HUES48 (cell line): ENCODE measurements around the gene MIER2.
"Not testable (repeated sequence)": the region's sequence is repeated elsewhere in the genome, so short reads cannot be mapped to it uniquely, and the experiment has no call there.

Experiments used
- H3K27ac ChIP-seq: one replicate; pipeline ENCODE4 v1.7.0; 2013; ENCODE audit warnings: low read depth, low read length, inconsistent platforms
- H3K27me3 ChIP-seq: 2 replicates; pipeline ENCODE4 v1.6.1; 2013; ENCODE audit warnings: mild to moderate bottlenecking, low read length; ENCODE audit not compliant: control insufficient read depth, insufficient read depth
- H3K36me3 ChIP-seq: 2 replicates; pipeline ENCODE4 v1.6.1; 2013; ENCODE audit warnings: low read length; ENCODE audit not compliant: control insufficient read depth, insufficient read depth
- H3K4me1 ChIP-seq: 2 replicates; pipeline ENCODE4 v1.6.1; 2013; ENCODE audit warnings: mild to moderate bottlenecking, low read length; ENCODE audit not compliant: control insufficient read depth, insufficient read depth
- H3K4me3 ChIP-seq: 2 replicates; pipeline ENCODE4 v1.5.1; 2013; ENCODE audit warnings: mild to moderate bottlenecking, low read depth, low read length
- H3K9ac ChIP-seq: 2 replicates; pipeline ENCODE4 v1.6.1; 2013; ENCODE audit warnings: mild to moderate bottlenecking, low read depth, low read length, moderate library complexity
- H3K9me3 ChIP-seq: 2 replicates; pipeline ENCODE4 v1.6.1; 2013; ENCODE audit warnings: low read length; ENCODE audit not compliant: control insufficient read depth, insufficient read depth

MIER2 gene

GRCh38 chr19:279656-280055 lies 64.9 kb downstream of the MIER2 start:
- H3K36me3 ChIP-seq: peaks cover 32% of the 10 kb centered on the region
- no peaks in the 10 kb centered on the region for H3K9me3 ChIP-seq
- H3K27me3 ChIP-seq: no peaks in the 10 kb centered on the region
- H3K27ac ChIP-seq: no peak overlapping the region
- peaks cover 18% of the 10 kb centered on the region for H3K4me1 ChIP-seq
- H3K9ac ChIP-seq: no peak overlapping the region
- no peak overlapping the region for H3K4me3 ChIP-seq

GRCh38 chr19:279231-279630 lies 65.4 kb downstream of the MIER2 start:
- Histone ChIP-seq H3K4me3 (no peak overlapping the region), H3K9ac (no peak overlapping the region), H3K27me3 (no peaks in the 10 kb centered on the region), H3K27ac (no peak overlapping the region), H3K36me3 (peaks cover 28% of the 10 kb centered on the region), H3K9me3 (no peaks in the 10 kb centered on the region), H3K4me1 (peaks cover 18% of the 10 kb centered on the region)

GRCh38 chr19:277581-278165 lies 66.9 kb downstream of the MIER2 start:
- peaks cover 25% of the 10 kb centered on the region for H3K36me3 ChIP-seq
- H3K4me3 ChIP-seq: no peak overlapping the region
- peak overlapping the region; percentile 37 for H3K27ac ChIP-seq
- peaks cover 18% of the 10 kb centered on the region for H3K4me1 ChIP-seq
- no peak overlapping the region for H3K9ac ChIP-seq
- no peaks in the 10 kb centered on the region for H3K9me3 ChIP-seq
- no peaks in the 10 kb centered on the region for H3K27me3 ChIP-seq

- peaks cover 22% of the 10 kb centered on the region for H3K36me3 ChIP-seq
- no peaks in the 10 kb centered on the region for H3K27me3 ChIP-seq
- H3K27ac ChIP-seq: no peak overlapping the region
- peaks cover 18% of the 10 kb centered on the region for H3K4me1 ChIP-seq
- H3K9ac ChIP-seq: no peak overlapping the region
- no peaks in the 10 kb centered on the region for H3K9me3 ChIP-seq
- H3K4me3 ChIP-seq: no peak overlapping the region
These were observed 67.5 kb downstream of the MIER2 start for GRCh38 chr19:277131-277530.

- Histone ChIP-seq H3K4me1 (peaks cover 15% of the 10 kb centered on the region), H3K4me3 (no peak overlapping the region), H3K9me3 (no peaks in the 10 kb centered on the region), H3K9ac (no peak overlapping the region), H3K27ac (no peak overlapping the region), H3K36me3 (peaks cover 17% of the 10 kb centered on the region), H3K27me3 (no peaks in the 10 kb centered on the region)
These were observed 68.5 kb downstream of the MIER2 start for GRCh38 chr19:275958-276646.

- peaks cover 10% of the 10 kb centered on the region for H3K36me3 ChIP-seq
- no peaks in the 10 kb centered on the region for H3K27me3 ChIP-seq
- H3K9ac ChIP-seq: no peak overlapping the region
- peaks cover 9% of the 10 kb centered on the region for H3K4me1 ChIP-seq
- no peak overlapping the region for H3K27ac ChIP-seq
- no peaks in the 10 kb centered on the region for H3K9me3 ChIP-seq
- H3K4me3 ChIP-seq: no peak overlapping the region
These were observed 69.6 kb downstream of the MIER2 start for GRCh38 chr19:275000-275399.

GRCh38 chr19:273393-273792 lies 71.2 kb downstream of the MIER2 start:
- Histone ChIP-seq H3K9ac (no peak overlapping the region), H3K36me3 (no peaks in the 10 kb centered on the region), H3K9me3 (no peaks in the 10 kb centered on the region), H3K27ac (no peak overlapping the region), H3K27me3 (no peaks in the 10 kb centered on the region), H3K4me1 (peaks cover 9% of the 10 kb centered on the region), H3K4me3 (no peak overlapping the region)

- Histone ChIP-seq H3K36me3 (no peaks in the 10 kb centered on the region), H3K9ac (no peak overlapping the region), H3K27me3 (peaks cover 11% of the 10 kb centered on the region), H3K27ac (no peak overlapping the region), H3K4me3 (no peak overlapping the region), H3K4me1 (peaks cover 5% of the 10 kb centered on the region), H3K9me3 (no peaks in the 10 kb centered on the region)
These were observed 72.7 kb downstream of the MIER2 start for GRCh38 chr19:271856-272255.

- not testable (repeated sequence) for H3K27ac ChIP-seq, H3K4me1 ChIP-seq, H3K36me3 ChIP-seq, H3K4me3 ChIP-seq, H3K9me3 ChIP-seq, H3K9ac ChIP-seq
- H3K27me3 ChIP-seq: peaks cover 21% of the 10 kb centered on the region
These were observed 73.8 kb downstream of the MIER2 start for GRCh38 chr19:270766-271318.

GRCh38 chr19:269241-269640 lies 75.4 kb downstream of the MIER2 start:
- H3K36me3 ChIP-seq: no peaks in the 10 kb centered on the region
- peaks cover 8% of the 10 kb centered on the region for H3K4me1 ChIP-seq
- H3K27ac ChIP-seq: no peak overlapping the region
- H3K27me3 ChIP-seq: peaks cover 26% of the 10 kb centered on the region
- H3K9me3 ChIP-seq: no peaks in the 10 kb centered on the region
- H3K4me3 ChIP-seq: no peak overlapping the region
- no peak overlapping the region for H3K9ac ChIP-seq

- peaks cover 18% of the 10 kb centered on the region for H3K27me3 ChIP-seq
- no peak overlapping the region for H3K9ac ChIP-seq
- H3K27ac ChIP-seq: no peak overlapping the region
- peaks cover 4% of the 10 kb centered on the region; the same call in 1 of the 2 replicates for H3K4me1 ChIP-seq
- H3K9me3 ChIP-seq: peaks cover 10% of the 10 kb centered on the region
- H3K36me3 ChIP-seq: no peaks in the 10 kb centered on the region
- H3K4me3 ChIP-seq: no peak overlapping the region
These were observed 82.5 kb downstream of the MIER2 start for GRCh38 chr19:262125-262524.
